ENCODE measurements around the gene USO1. TPM values are rescaled to one million over a fixed set of nuclear protein-coding genes. Genes with fewer than 3 reads are reported as not detected.
"Not testable (repeated sequence)": the region's sequence is repeated elsewhere in the genome, so short reads cannot be mapped to it uniquely, and the experiment has no call there.

Gene USO1
- total RNA-seq, 2 experiments from 2014 or later: 32.5 to 37.5 TPM

GRCh38 chr4:75779105-75779757, 54.9 kb downstream of the USO1 start:
- H3K4me3 Mint-ChIP-seq: no peak overlapping the region
- ChIA-PET CTCF (no interaction called here), POLR2A (no interaction called here)
- H3K27me3 Mint-ChIP-seq (ENCODE audit: low read depth): no peaks in the 10 kb centered on the region
- H3K9me3 Mint-ChIP-seq (ENCODE audit: insufficient read depth): no peaks in the 10 kb centered on the region
- ATAC-seq: no peak
- no peak for DNase-seq
- H3K27ac Mint-ChIP-seq: no peak overlapping the region
- H3K4me1 Mint-ChIP-seq (ENCODE audit: low read depth): no peaks in the 10 kb centered on the region
- H3K36me3 Mint-ChIP-seq (ENCODE audit: low read depth): peaks cover 57% of the 10 kb centered on the region

GRCh38 chr4:75781305-75781704, 56.9 kb downstream of the USO1 start:
- H3K27me3 Mint-ChIP-seq (ENCODE audit: low read depth): no peaks in the 10 kb centered on the region
- no peak for ATAC-seq
- no peak overlapping the region for H3K4me3 Mint-ChIP-seq
- no peaks in the 10 kb centered on the region for H3K9me3 Mint-ChIP-seq (ENCODE audit: insufficient read depth)
- H3K27ac Mint-ChIP-seq: no peak overlapping the region
- no peaks in the 10 kb centered on the region for H3K4me1 Mint-ChIP-seq (ENCODE audit: low read depth)
- ChIA-PET POLR2A (no interaction called here), CTCF (no interaction called here)
- H3K36me3 Mint-ChIP-seq (ENCODE audit: low read depth): peaks cover 40% of the 10 kb centered on the region
- no peak for DNase-seq

GRCh38 chr4:75786526-75786925, 62.1 kb downstream of the USO1 start:
- Mint-ChIP-seq H3K27me3 (ENCODE audit: low read depth) (no peaks in the 10 kb centered on the region), H3K36me3 (ENCODE audit: low read depth) (peaks cover 24% of the 10 kb centered on the region), H3K9me3 (ENCODE audit: insufficient read depth) (no peaks in the 10 kb centered on the region), H3K4me3 (no peak overlapping the region), H3K4me1 (ENCODE audit: low read depth) (no peaks in the 10 kb centered on the region), H3K27ac (no peak overlapping the region)
- POLR2A ChIA-PET: no interaction called here
- no peak for DNase-seq
- no peak for ATAC-seq
- CTCF ChIA-PET: interaction anchor here (1.0 kb wide), 1 partner anchor 62 kb away, joined by 5 read pairs; the partner anchor contains the start of gene USO1

GRCh38 chr4:75786938-75787337, 62.6 kb downstream of the USO1 start:
- ATAC-seq (no peak), DNase-seq (no peak)
- Mint-ChIP-seq H3K27ac (no peak overlapping the region), H3K27me3 (ENCODE audit: low read depth) (no peaks in the 10 kb centered on the region), H3K36me3 (ENCODE audit: low read depth) (peaks cover 22% of the 10 kb centered on the region), H3K4me3 (no peak overlapping the region), H3K9me3 (ENCODE audit: insufficient read depth) (no peaks in the 10 kb centered on the region), H3K4me1 (ENCODE audit: low read depth) (no peaks in the 10 kb centered on the region)
- ChIA-PET CTCF (interaction anchor here (1.0 kb wide), 1 partner anchor 63 kb away, joined by 5 read pairs; the partner anchor contains the start of gene USO1), POLR2A (no interaction called here)

GRCh38 chr4:75790024-75790423, 65.6 kb downstream of the USO1 start:
- H3K4me1 Mint-ChIP-seq (ENCODE audit: low read depth): no peaks in the 10 kb centered on the region
- ChIA-PET POLR2A (no interaction called here), CTCF (no interaction called here)
- H3K4me3 Mint-ChIP-seq: no peak overlapping the region
- H3K27ac Mint-ChIP-seq: no peak overlapping the region
- H3K9me3 Mint-ChIP-seq (ENCODE audit: insufficient read depth): no peaks in the 10 kb centered on the region
- no peak for ATAC-seq
- DNase-seq: no peak
- H3K36me3 Mint-ChIP-seq (ENCODE audit: low read depth): peaks cover 16% of the 10 kb centered on the region
- no peaks in the 10 kb centered on the region for H3K27me3 Mint-ChIP-seq (ENCODE audit: low read depth)

- ChIA-PET CTCF (interaction anchor here (0.8 kb wide), 1 partner anchor 10 kb away, joined by 3 read pairs; no protein-coding TSS in a partner anchor), POLR2A (no interaction called here)
- Mint-ChIP-seq H3K4me3 (no peak overlapping the region), H3K27ac (no peak overlapping the region), H3K36me3 (ENCODE audit: low read depth) (peaks cover 31% of the 10 kb centered on the region), H3K4me1 (ENCODE audit: low read depth) (no peaks in the 10 kb centered on the region), H3K9me3 (ENCODE audit: insufficient read depth) (no peaks in the 10 kb centered on the region), H3K27me3 (ENCODE audit: low read depth) (no peaks in the 10 kb centered on the region)
- DNase-seq (no peak), ATAC-seq (no peak)
Measured at GRCh38 chr4:75800972-75801371, 76.6 kb downstream of the USO1 start.

GRCh38 chr4:75806035-75806434, 81.7 kb downstream of the USO1 start:
- H3K9me3 Mint-ChIP-seq (ENCODE audit: insufficient read depth); H3K27me3 Mint-ChIP-seq (ENCODE audit: low read depth); H3K4me1 Mint-ChIP-seq (ENCODE audit: low read depth); H3K27ac Mint-ChIP-seq; DNase-seq; ATAC-seq; H3K4me3 Mint-ChIP-seq; POLR2A ChIA-PET: not testable (repeated sequence)
- H3K36me3 Mint-ChIP-seq (ENCODE audit: low read depth): peaks cover 41% of the 10 kb centered on the region
- CTCF ChIA-PET: interaction anchor here (1.8 kb wide), 1 partner anchor 90 kb away, joined by 3 read pairs; no protein-coding TSS in a partner anchor

- ChIA-PET CTCF (no interaction called here), POLR2A (no interaction called here)
- Mint-ChIP-seq H3K4me3 (no peak overlapping the region), H3K4me1 (ENCODE audit: low read depth) (no peaks in the 10 kb centered on the region), H3K36me3 (ENCODE audit: low read depth) (peaks cover 20% of the 10 kb centered on the region), H3K27me3 (ENCODE audit: low read depth) (no peaks in the 10 kb centered on the region), H3K27ac (no peak overlapping the region), H3K9me3 (ENCODE audit: insufficient read depth) (no peaks in the 10 kb centered on the region)
- ATAC-seq (no peak), DNase-seq (no peak)
Measured at GRCh38 chr4:75817901-75818300, 93.5 kb downstream of the USO1 start.

GRCh38 chr4:75819121-75819520, 94.7 kb downstream of the USO1 start:
- Mint-ChIP-seq H3K4me3 (no peak overlapping the region), H3K4me1 (ENCODE audit: low read depth) (no peaks in the 10 kb centered on the region), H3K27me3 (ENCODE audit: low read depth) (no peaks in the 10 kb centered on the region), H3K36me3 (ENCODE audit: low read depth) (peaks cover 18% of the 10 kb centered on the region), H3K9me3 (ENCODE audit: insufficient read depth) (no peaks in the 10 kb centered on the region), H3K27ac (no peak overlapping the region)
- no peak for ATAC-seq
- CTCF ChIA-PET: no interaction called here
- no peak for DNase-seq
- POLR2A ChIA-PET: no interaction called here

GRCh38 chr4:75820197-75820596, 95.8 kb downstream of the USO1 start:
- ATAC-seq (no peak), DNase-seq (no peak)
- H3K4me3 Mint-ChIP-seq: no peak overlapping the region
- peaks cover 2% of the 10 kb centered on the region for H3K27me3 Mint-ChIP-seq (ENCODE audit: low read depth)
- H3K4me1 Mint-ChIP-seq (ENCODE audit: low read depth): no peaks in the 10 kb centered on the region
- no peaks in the 10 kb centered on the region for H3K9me3 Mint-ChIP-seq (ENCODE audit: insufficient read depth)
- CTCF ChIA-PET: no interaction called here
- H3K27ac Mint-ChIP-seq: no peak overlapping the region
- POLR2A ChIA-PET: no interaction called here
- H3K36me3 Mint-ChIP-seq (ENCODE audit: low read depth): peaks cover 9% of the 10 kb centered on the region

GRCh38 chr4:75820676-75821075, 96.3 kb downstream of the USO1 start:
- Mint-ChIP-seq H3K9me3 (ENCODE audit: insufficient read depth) (no peaks in the 10 kb centered on the region), H3K4me1 (ENCODE audit: low read depth) (no peaks in the 10 kb centered on the region), H3K4me3 (no peak overlapping the region), H3K27me3 (ENCODE audit: low read depth) (peaks cover 2% of the 10 kb centered on the region), H3K27ac (no peak overlapping the region), H3K36me3 (ENCODE audit: low read depth) (peaks cover 4% of the 10 kb centered on the region)
- ATAC-seq (no peak), DNase-seq (no peak)
- ChIA-PET CTCF (no interaction called here), POLR2A (no interaction called here)

GRCh38 chr4:75821216-75821615, 96.8 kb downstream of the USO1 start:
- no peak overlapping the region for H3K27ac Mint-ChIP-seq
- ChIA-PET CTCF (no interaction called here), POLR2A (no interaction called here)
- H3K27me3 Mint-ChIP-seq (ENCODE audit: low read depth): peaks cover 2% of the 10 kb centered on the region
- no peak overlapping the region for H3K4me3 Mint-ChIP-seq
- DNase-seq: no peak
- H3K9me3 Mint-ChIP-seq (ENCODE audit: insufficient read depth): no peaks in the 10 kb centered on the region
- no peaks in the 10 kb centered on the region for H3K4me1 Mint-ChIP-seq (ENCODE audit: low read depth)
- H3K36me3 Mint-ChIP-seq (ENCODE audit: low read depth): peaks cover 3% of the 10 kb centered on the region
- no peak for ATAC-seq

GRCh38 chr4:75821966-75822365, 97.6 kb downstream of the USO1 start:
- ATAC-seq (no peak), DNase-seq (no peak)
- Mint-ChIP-seq H3K36me3 (ENCODE audit: low read depth) (no peaks in the 10 kb centered on the region), H3K27me3 (ENCODE audit: low read depth) (peaks cover 2% of the 10 kb centered on the region), H3K4me3 (no peak overlapping the region), H3K9me3 (ENCODE audit: insufficient read depth) (no peaks in the 10 kb centered on the region), H3K4me1 (ENCODE audit: low read depth) (no peaks in the 10 kb centered on the region), H3K27ac (no peak overlapping the region)
- ChIA-PET POLR2A (no interaction called here), CTCF (no interaction called here)
